Testis (tissue), 3 donors: Measurements from ENCODE around the gene SGSM2. TPM values are rescaled to one million over a fixed set of nuclear protein-coding genes. Genes with fewer than 3 reads are reported as not detected.

Experiments
- DNase-seq: peaks from one replicate; pipeline ENCODE4 v3.0.0-alpha.2; 2019
- H3K27ac ChIP-seq, 2 donors: fragments of 200-600 bp; sonication (generic); one replicate each; pipeline ENCODE4 v1.5.1; 2019
- H3K27me3 ChIP-seq: fragments of 200-600 bp; sonication (generic); one replicate; pipeline ENCODE4 v1.5.1; 2019
- H3K36me3 ChIP-seq: fragments of 200-600 bp; sonication (generic); one replicate; pipeline ENCODE4 v1.5.1; 2017; ENCODE audit warnings: low read depth; ENCODE audit errors: missing control alignments
- H3K4me1 ChIP-seq: fragments of 200-600 bp; sonication (generic); one replicate; pipeline ENCODE4 v1.5.1; 2019
- H3K4me3 ChIP-seq, 2 donors: fragments of 200-600 bp; sonication (generic); one replicate each; pipeline ENCODE4 v1.5.1; 2017 to 2019
- H3K9me3 ChIP-seq: fragments of 200-600 bp; sonication (generic); one replicate; pipeline ENCODE4 v1.5.1; 2017
- POLR2A ChIP-seq: fragments of 450-650 bp; IDR thresholded peaks from one replicate; pipeline ENCODE4 v1.6.1; 2017; ENCODE audit warnings: antibody characterized with exemption, mild to moderate bottlenecking, moderate library complexity
- WGBS, 2 donors: methylation state at CpG; one replicate each; pipeline ENCODE4 v1.1.5; 2018; 5-methylcytosine and 5-hydroxymethylcytosine counted together
- intact Hi-C: fragments of 100-400 bp; cut with DNase I; formaldehyde crosslinking; loops from one replicate; pipeline ENCODE4 v1.15.1; 2023; ENCODE audit warnings: low total_unique reads
- polyA plus RNA-seq: library from polyadenylated mRNA; stranded (reverse); fragments of 350-450 nt; fragmentation: Illumina TruSeq; extraction: RNeasy Lipid Tissue Mini Kit (QIAGEN cat#74804); gene quantifications from one replicate; pipeline ENCODE4 v1.2.3, GENCODE V29; 2014; ENCODE audit warnings: low read depth, low replicate concordance; ENCODE audit not compliant: insufficient read depth
- total RNA-seq, 2 donors: library from RNA; depleted of rRNA; stranded (reverse); fragments of >200 nt; gene quantifications; one replicate each; pipeline ENCODE4 v1.2.3, GENCODE V29; 2016
- TF ChIP-seq, protein P1 (sequence below), 3 experiments: fragments of 450-650 bp in 2 of 3; fragments of 200-600 bp in 1 of 3; sonication (generic) in 1 of 3; IDR thresholded peaks; one replicate each; pipeline ENCODE4 v1.5.1; 2016 to 2019; ENCODE audit warnings: antibody characterized with exemption in 3 of 3, mild to moderate bottlenecking in 2 of 3, moderate library complexity in 1 of 3

SGSM2 gene
- total and polyA plus RNA-seq, 3 donors from 2014 or later = 54.1 to 88.9 (median 80.5) TPM

DNA sequence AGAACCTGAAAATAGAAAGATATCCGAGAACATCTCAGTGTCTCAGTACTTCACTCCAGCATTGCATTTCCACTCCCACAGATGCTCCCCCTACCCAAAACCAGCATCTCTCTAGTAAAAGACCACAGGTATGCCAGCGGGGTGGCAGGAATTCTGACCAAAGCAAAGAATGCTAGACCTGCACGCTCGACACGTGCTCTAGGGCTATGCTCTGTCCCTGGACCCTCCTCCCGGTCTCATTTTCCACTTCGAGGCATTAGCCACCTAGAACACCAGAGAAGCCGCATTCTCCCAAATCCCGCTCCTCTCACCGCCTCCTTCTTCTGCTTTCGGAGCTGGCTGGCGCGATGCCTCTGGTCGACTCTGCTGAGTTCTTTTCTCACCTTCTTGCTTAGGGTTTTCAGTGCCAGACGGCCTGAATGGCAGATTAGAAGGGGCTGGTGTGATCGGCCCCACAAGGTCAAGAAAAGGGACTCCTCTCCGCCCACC lies 1.5 kb upstream of the SGSM2 start:
- WGBS, 2 donors = 1 to 2% methylated on average over 17 of the region's 17 CpGs
- no peaks in the 10 kb centered on the region for H3K36me3 ChIP-seq
- peak overlapping the region in 1 of 2 donors; percentile 79 for H3K27ac ChIP-seq
- peak; percentile 21 for DNase-seq
- intact Hi-C loops = no loop called here
- TF ChIP-seq POLR2A = no peak
- TF ChIP-seq, protein P1, sequence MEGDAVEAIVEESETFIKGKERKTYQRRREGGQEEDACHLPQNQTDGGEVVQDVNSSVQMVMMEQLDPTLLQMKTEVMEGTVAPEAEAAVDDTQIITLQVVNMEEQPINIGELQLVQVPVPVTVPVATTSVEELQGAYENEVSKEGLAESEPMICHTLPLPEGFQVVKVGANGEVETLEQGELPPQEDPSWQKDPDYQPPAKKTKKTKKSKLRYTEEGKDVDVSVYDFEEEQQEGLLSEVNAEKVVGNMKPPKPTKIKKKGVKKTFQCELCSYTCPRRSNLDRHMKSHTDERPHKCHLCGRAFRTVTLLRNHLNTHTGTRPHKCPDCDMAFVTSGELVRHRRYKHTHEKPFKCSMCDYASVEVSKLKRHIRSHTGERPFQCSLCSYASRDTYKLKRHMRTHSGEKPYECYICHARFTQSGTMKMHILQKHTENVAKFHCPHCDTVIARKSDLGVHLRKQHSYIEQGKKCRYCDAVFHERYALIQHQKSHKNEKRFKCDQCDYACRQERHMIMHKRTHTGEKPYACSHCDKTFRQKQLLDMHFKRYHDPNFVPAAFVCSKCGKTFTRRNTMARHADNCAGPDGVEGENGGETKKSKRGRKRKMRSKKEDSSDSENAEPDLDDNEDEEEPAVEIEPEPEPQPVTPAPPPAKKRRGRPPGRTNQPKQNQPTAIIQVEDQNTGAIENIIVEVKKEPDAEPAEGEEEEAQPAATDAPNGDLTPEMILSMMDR (IDR thresholded peaks at IDR 0.05) = no peak
- no peaks in the 10 kb centered on the region for H3K9me3 ChIP-seq
- peaks cover 11% of the 10 kb centered on the region for H3K4me1 ChIP-seq
- peak overlapping the region; percentile 83 to 85 for H3K4me3 ChIP-seq
- H3K27me3 ChIP-seq = no peaks in the 10 kb centered on the region

DNA sequence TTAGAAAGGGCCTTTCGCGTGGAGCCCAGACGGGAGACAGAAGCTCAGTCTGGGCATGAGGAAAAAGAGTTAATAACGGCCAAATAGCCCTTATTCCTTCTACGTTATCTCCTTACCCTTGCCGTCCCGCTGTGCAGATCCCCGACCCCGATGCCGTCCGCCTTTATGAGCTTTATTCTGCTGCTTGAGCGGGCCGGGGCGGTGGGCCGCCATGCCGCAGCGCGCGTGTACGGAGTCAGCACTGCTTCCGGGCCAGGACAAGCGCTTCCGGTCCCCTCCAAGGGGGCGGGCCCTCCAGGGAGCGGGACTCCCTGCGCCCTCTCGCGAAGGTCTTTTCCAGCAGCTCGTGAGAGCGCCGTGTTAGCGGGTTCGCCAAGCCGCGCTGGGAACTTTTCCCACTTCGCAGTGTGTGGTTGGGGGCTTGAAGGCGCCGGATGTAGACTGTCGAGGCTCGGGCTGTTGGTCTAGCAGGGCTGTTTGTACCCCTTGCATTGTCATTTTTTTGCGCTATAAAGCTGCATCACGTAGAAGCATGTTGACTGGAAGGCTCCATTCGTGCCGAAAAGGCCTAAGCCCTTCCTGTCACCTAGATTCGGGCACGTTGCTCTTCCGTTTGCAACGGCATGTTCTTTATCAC lies 968 bp upstream of the SGSM2 start, which contains the start of gene TSR1:
Gene TSR1 (minus strand): TSS at position 243 of the 637 bp plus-strand sequence. CDS start 30 bp downstream, at position 213.
- Histone ChIP-seq H3K27me3 (no peaks in the 10 kb centered on the region), H3K36me3 (no peaks in the 10 kb centered on the region), H3K4me1 (peaks cover 11% of the 10 kb centered on the region), H3K4me3 (peak within 1 kb of the TSS; percentile 83 to 85), H3K9me3 (no peaks in the 10 kb centered on the region), H3K27ac (peak within 1 kb of the TSS; percentile 79 to 84)
- intact Hi-C loops = no loop called here
- TF ChIP-seq, protein P1 (IDR thresholded peaks at IDR 0.05) = no peak
- peak; percentile 32 for TF ChIP-seq POLR2A
- peak; percentile 95 for DNase-seq
- WGBS, 2 donors = 0 to 1% methylated on average over 26 to 48 of the region's 48 CpGs

DNA sequence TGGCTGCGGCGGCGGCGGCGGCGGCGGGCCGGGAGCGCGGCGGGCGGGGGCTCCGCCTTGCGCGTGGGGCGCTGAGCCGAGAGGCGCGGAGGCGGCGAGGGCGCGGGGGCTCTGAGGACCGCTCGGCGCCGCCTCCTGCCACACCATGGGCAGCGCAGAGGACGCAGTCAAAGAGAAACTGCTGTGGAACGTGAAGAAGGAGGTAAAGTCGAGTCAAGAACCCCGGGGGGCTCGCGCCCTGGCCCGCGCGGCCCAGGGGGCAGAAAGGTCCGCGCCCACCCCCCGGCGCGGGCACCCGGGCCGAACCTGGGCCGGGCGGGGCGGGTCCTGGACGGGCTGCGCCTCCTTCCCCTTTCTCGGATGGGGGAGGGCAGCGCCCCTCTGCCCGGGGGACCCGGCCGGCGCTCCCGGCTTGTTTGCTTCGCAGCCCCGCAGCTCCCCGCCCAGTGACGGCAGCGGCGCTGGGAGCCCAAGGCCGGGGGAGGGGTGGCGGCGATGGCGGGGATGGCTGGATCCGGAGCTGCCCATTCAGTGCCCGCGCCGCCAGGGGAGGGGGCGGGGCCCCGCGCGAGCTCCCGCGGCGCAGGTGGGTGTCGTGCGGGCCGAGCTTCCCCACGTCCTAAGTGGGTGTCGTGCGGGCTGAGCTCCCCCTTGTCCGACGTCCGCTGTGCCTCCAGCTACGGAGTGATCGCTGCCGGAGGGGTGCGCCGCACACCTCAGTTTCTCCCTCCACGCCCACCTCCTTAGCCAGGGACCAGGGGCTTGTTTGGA lies 428 bp downstream of the SGSM2 start:
- no peak for TF ChIP-seq POLR2A
- TF ChIP-seq, protein P1 (IDR thresholded peaks at IDR 0.05) = no peak
- Histone ChIP-seq H3K4me1 (peaks cover 11% of the 10 kb centered on the region), H3K36me3 (no peaks in the 10 kb centered on the region), H3K27me3 (no peaks in the 10 kb centered on the region), H3K27ac (peak overlapping the region; percentile 63 to 79), H3K4me3 (peak overlapping the region; percentile 83 to 85), H3K9me3 (no peaks in the 10 kb centered on the region)
- intact Hi-C loops = no loop called here
- DNase-seq = peak; percentile 63
- 0 to 1% methylated on average over 23 to 70 of the region's 92 CpGs for WGBS, 2 donors

DNA sequence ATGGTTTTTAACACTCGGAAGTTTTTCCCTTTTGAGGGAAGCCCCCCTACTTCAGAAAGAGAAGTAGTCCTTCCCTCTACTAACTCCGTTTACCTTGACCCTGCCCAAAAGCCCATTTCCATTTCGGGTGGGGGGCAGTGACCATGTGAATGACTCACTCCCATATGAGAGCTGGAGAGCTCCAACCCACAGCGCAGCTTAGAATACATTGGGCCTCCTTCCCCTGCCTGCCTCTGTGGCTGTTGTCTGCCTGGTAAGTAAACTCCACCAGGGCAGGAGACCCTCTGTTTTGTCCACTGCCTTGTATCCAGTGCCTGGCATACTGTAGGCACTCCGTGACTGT lies 985 bp downstream of the SGSM2 start:
- no peaks in the 10 kb centered on the region for H3K36me3 ChIP-seq
- 11 to 16% methylated on average over 3 to 5 of the region's 5 CpGs for WGBS, 2 donors
- H3K4me1 ChIP-seq = peaks cover 11% of the 10 kb centered on the region
- peak overlapping the region; percentile 83 to 85 for H3K4me3 ChIP-seq
- H3K27ac ChIP-seq = peak overlapping the region; percentile 63 to 79
- H3K27me3 ChIP-seq = no peaks in the 10 kb centered on the region
- H3K9me3 ChIP-seq = no peaks in the 10 kb centered on the region
- TF ChIP-seq POLR2A = no peak
- TF ChIP-seq, protein P1 (IDR thresholded peaks at IDR 0.05) = no peak
- intact Hi-C loops = no loop called here
- DNase-seq = peak; percentile 28
